CD4-positive, alpha-beta T cell (primary cell): ENCODE results near the gene FKBP7. TPM values are rescaled to one million over a fixed set of nuclear protein-coding genes. Genes with fewer than 3 reads are reported as not detected.

Experiments
- ATAC-seq: fragments of 200-7000 bp; cut with Tn5 transposase; one replicate; pipeline ENCODE4 v1.10.0; 2022; ENCODE audit warnings: mild to moderate bottlenecking; ENCODE audit not compliant: poor library complexity
- CTCF ChIA-PET: fragments of 350-600 bp; sonication (Branson Sonifier 250); formaldehyde crosslinking; loops from one replicate; lab custom pipeline; 2021; ENCODE audit warnings: antibody characterized with exemption, inconsistent platforms; lab: Charles Lee
- POLR2A ChIA-PET: fragments of 350-600 bp; sonication (Branson Sonifier 250); formaldehyde crosslinking; loops from one replicate; lab custom pipeline; 2021; ENCODE audit warnings: antibody characterized with exemption, inconsistent platforms; lab: Charles Lee
- DNase-seq, 14 experiments: peaks; one replicate each; pipeline ENCODE4 v3.0.0-alpha.2; 2013 to 2020; ENCODE audit warnings: mixed read lengths in 2 of 14
- H3K27ac ChIP-seq, 2 donors: one replicate each; pipeline versions ENCODE4 v1.5.1 to v1.7.0; 2013; ENCODE audit warnings: low read length in 2 of 2, low read depth in 1 of 2, mild to moderate bottlenecking in 1 of 2
- H3K27me3 ChIP-seq, 2 experiments: 1 replicate in 1 of 2; 2 replicates in 1 of 2; pipeline versions ENCODE4 v1.6.1 to v1.7.0; 2013; ENCODE audit warnings: low read length in 2 of 2, control low read depth in 1 of 2, mild to moderate bottlenecking in 1 of 2, moderate library complexity in 1 of 2; ENCODE audit not compliant: insufficient read depth in 2 of 2, control insufficient read depth in 1 of 2
- H3K36me3 ChIP-seq: one replicate; pipeline ENCODE4 v1.6.1; 2013; ENCODE audit warnings: low read length, control low read depth; ENCODE audit not compliant: insufficient read depth
- H3K4me1 ChIP-seq: one replicate; pipeline ENCODE4 v1.6.1; 2013; ENCODE audit warnings: low read length, control low read depth; ENCODE audit not compliant: insufficient read depth
- H3K4me3 ChIP-seq: one replicate; pipeline ENCODE4 v1.5.1; 2013; ENCODE audit warnings: mild to moderate bottlenecking, low read length, moderate library complexity
- H3K9me3 ChIP-seq, 2 experiments: 1 replicate in 1 of 2; 2 replicates in 1 of 2; pipeline versions ENCODE4 v1.6.1 to v1.7.0; 2013; ENCODE audit warnings: low read length in 2 of 2, mild to moderate bottlenecking in 2 of 2, control low read depth in 1 of 2, moderate library complexity in 1 of 2; ENCODE audit not compliant: control insufficient read depth in 1 of 2, insufficient read depth in 1 of 2
- H3K27ac Mint-ChIP-seq: one replicate; pipeline ENCODE4 v1.8.0; 2020; ENCODE audit warnings: mixed read lengths
- H3K27me3 Mint-ChIP-seq: one replicate; pipeline ENCODE4 v1.8.0; 2021; ENCODE audit warnings: mixed read lengths
- H3K36me3 Mint-ChIP-seq: one replicate; pipeline ENCODE4 v1.8.0; 2021; ENCODE audit warnings: low read depth, mixed read lengths
- H3K4me1 Mint-ChIP-seq: one replicate; pipeline ENCODE4 v1.8.0; 2021; ENCODE audit warnings: low read depth, mixed read lengths
- H3K4me3 Mint-ChIP-seq: one replicate; pipeline ENCODE4 v1.8.0; 2020; ENCODE audit warnings: mild to moderate bottlenecking, mixed read lengths
- H3K9me3 Mint-ChIP-seq: one replicate; pipeline ENCODE4 v1.8.0; 2020; ENCODE audit warnings: mixed read lengths
- intact Hi-C, 2 experiments: fragments of 100-400 bp; cut with DNase I in 1 of 2; cut with micrococcal nuclease in 1 of 2; formaldehyde crosslinking; loops; one replicate each; pipeline versions ENCODE4 v1.15.1 to v1.9.0; 2023 to 2025; cut with DNase I, micrococcal nuclease
- total RNA-seq, 174 experiments: library from RNA in 2 of 174; stranded (reverse) in 2 of 174; gene quantifications; one replicate each; pipeline ENCODE4 v1.2.3 and lab custom pipeline; 2021 to 2026
- TF ChIP-seq, protein P1 (sequence below): fragments of 200-600 bp; IDR thresholded peaks from one replicate; pipeline ENCODE4 v1.8.0; 2022; ENCODE audit warnings: antibody characterized with exemption, mild to moderate bottlenecking

FKBP7 gene
- total RNA-seq, 2 experiments from 2014 or later: 0.25 to 0.55 TPM

DNA sequence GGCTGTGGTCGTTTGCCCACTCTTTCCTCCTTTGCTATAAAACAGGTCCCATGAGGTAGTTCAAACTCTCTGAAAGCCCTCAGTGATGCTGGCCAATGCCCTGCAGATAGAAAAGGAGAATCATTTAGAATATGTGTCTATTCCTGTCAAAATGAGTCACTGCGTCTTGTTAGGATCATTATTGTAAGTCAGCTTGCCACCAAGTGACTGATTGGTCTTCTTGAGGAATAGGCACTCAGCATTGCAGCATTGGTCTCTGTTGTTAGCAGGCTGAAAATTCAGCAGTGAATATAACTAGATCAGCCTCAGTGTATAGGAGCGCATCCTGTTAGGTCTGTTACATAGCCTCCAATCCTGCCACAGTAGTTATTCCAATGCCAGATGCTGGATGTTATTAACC lies 56.3 kb downstream of the FKBP7 start:
- CTCF ChIA-PET: no interaction called here

DNA sequence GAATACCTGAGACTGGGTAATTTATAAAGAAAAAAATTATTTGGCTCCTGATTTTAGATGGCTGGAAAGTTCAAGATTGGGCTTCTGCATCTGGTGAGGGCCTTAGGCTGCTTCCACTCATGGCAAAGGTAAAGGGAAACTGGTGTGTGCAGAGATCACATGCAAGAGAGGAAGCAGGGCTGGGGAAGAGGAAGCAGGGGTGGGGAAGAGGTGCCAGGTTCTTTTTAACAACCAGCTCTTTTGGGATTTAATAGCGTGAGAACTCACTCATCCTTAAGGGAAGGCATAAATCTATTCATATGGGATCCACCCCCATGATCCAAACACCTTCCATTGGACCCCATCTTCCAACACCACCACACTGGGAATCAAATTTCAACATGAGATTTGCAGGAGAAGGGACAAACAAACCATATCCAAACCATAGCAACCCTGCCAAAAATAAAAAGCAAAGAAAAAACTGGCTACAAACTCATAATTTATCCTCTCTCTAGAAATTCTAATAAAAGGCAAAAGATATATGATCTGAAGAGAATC lies 57.9 kb downstream of the FKBP7 start:
- ChIA-PET CTCF (interaction anchor here (1.2 kb wide), 1 partner anchor 23 kb away, joined by 3 read pairs; no protein-coding TSS in a partner anchor), POLR2A (interaction anchor here (2.2 kb wide), 1 partner anchor 30 kb away, joined by 11 read pairs; the partner anchor contains the start of genes PJVK and PRKRA)
- no peak overlapping the region for H3K4me3 ChIP-seq
- H3K27me3 ChIP-seq: no peaks in the 10 kb centered on the region
- no peak overlapping the region for H3K27ac Mint-ChIP-seq
- ATAC-seq (no peak), DNase-seq (no peak)
- no peaks in the 10 kb centered on the region for H3K27me3 Mint-ChIP-seq
- H3K9me3 ChIP-seq: no peaks in the 10 kb centered on the region
- no peaks in the 10 kb centered on the region for H3K4me1 Mint-ChIP-seq
- intact Hi-C loops: no loop called here
- TF ChIP-seq, protein P1, sequence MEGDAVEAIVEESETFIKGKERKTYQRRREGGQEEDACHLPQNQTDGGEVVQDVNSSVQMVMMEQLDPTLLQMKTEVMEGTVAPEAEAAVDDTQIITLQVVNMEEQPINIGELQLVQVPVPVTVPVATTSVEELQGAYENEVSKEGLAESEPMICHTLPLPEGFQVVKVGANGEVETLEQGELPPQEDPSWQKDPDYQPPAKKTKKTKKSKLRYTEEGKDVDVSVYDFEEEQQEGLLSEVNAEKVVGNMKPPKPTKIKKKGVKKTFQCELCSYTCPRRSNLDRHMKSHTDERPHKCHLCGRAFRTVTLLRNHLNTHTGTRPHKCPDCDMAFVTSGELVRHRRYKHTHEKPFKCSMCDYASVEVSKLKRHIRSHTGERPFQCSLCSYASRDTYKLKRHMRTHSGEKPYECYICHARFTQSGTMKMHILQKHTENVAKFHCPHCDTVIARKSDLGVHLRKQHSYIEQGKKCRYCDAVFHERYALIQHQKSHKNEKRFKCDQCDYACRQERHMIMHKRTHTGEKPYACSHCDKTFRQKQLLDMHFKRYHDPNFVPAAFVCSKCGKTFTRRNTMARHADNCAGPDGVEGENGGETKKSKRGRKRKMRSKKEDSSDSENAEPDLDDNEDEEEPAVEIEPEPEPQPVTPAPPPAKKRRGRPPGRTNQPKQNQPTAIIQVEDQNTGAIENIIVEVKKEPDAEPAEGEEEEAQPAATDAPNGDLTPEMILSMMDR: no peak
- H3K4me1 ChIP-seq: no peaks in the 10 kb centered on the region
- H3K9me3 Mint-ChIP-seq: peaks cover 2% of the 10 kb centered on the region
- peaks cover 27% of the 10 kb centered on the region for H3K36me3 Mint-ChIP-seq
- no peaks in the 10 kb centered on the region for H3K36me3 ChIP-seq
- H3K27ac ChIP-seq: no peak overlapping the region
- no peak overlapping the region for H3K4me3 Mint-ChIP-seq

More for the DNA sequence above, 56.3 kb downstream of the FKBP7 start:
- POLR2A ChIA-PET: no interaction called here
- ATAC-seq (no peak), DNase-seq (no peak)
- H3K27me3 ChIP-seq: no peaks in the 10 kb centered on the region
- Mint-ChIP-seq H3K9me3 (peaks cover 2% of the 10 kb centered on the region), H3K4me1 (no peaks in the 10 kb centered on the region), H3K36me3 (peaks cover 42% of the 10 kb centered on the region), H3K4me3 (no peak overlapping the region), H3K27me3 (no peaks in the 10 kb centered on the region), H3K27ac (no peak overlapping the region)
- intact Hi-C loops: no loop called here
- H3K4me1 ChIP-seq: no peaks in the 10 kb centered on the region
- peaks cover 0 to 9% of the 10 kb centered on the region in 2 experiments for H3K9me3 ChIP-seq
- TF ChIP-seq, protein P1: no peak
- no peak overlapping the region for H3K4me3 ChIP-seq
- H3K36me3 ChIP-seq: peaks cover 4% of the 10 kb centered on the region
- H3K27ac ChIP-seq: no peak overlapping the region

DNA sequence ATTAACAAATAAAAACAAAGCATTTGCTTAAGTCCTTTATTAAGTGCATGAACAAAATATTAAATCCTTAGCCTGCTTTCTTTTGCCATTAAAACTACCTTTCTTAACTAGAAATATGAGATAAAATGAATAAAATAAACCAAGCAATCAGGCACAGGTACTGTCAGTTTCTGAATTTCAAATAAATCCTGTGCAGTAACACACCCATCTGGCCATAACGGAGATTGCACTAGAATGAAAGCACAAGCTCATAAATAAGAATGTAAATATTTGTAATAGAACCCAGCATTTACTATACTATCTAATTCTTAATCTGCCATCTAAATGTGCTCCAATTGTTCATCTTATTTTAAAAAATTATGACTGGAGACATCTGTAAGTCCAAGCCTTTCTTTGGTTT lies 59.3 kb downstream of the FKBP7 start:
- Histone ChIP-seq H3K27me3 (no peaks in the 10 kb centered on the region), H3K27ac (no peak overlapping the region), H3K4me3 (no peak overlapping the region), H3K4me1 (peaks cover 7% of the 10 kb centered on the region), H3K9me3 (no peaks in the 10 kb centered on the region), H3K36me3 (no peaks in the 10 kb centered on the region)
- intact Hi-C loops: loop anchor here in 1 of 2 experiments (1.0 to 5.0 kb wide), 3 partner anchors 22 to 512 kb away; partner anchors contain the start of gene RBM45
- ATAC-seq: peak; percentile 41
- Mint-ChIP-seq H3K36me3 (peaks cover 13% of the 10 kb centered on the region), H3K27ac (no peak overlapping the region), H3K4me3 (no peak overlapping the region), H3K27me3 (no peaks in the 10 kb centered on the region), H3K9me3 (no peaks in the 10 kb centered on the region), H3K4me1 (peaks cover 12% of the 10 kb centered on the region)
- DNase-seq: peak in 1 of 14 experiments; percentile 22
- CTCF ChIA-PET: interaction anchor here (1.0 to 1.9 kb wide), 3 partner anchors 22 to 25 kb away, joined by 3 to 7 read pairs (median 3); no protein-coding TSS in a partner anchor
- TF ChIP-seq, protein P1: peak; percentile 66
- POLR2A ChIA-PET: interaction anchor here (2.2 kb wide), 1 partner anchor 31 kb away, joined by 11 read pairs; the partner anchor contains the start of genes PJVK and PRKRA
